ENCODE data around the gene MYH6.
"Not testable (repeated sequence)": the region's sequence is repeated elsewhere in the genome, so short reads cannot be mapped to it uniquely, and the experiment has no call there.

MYH6 gene

GRCh38 chr14:23401291-23401690 lies 6.8 kb downstream of the MYH6 start:
- peak in 1 of 2 experiments; percentile 29 for DNase-seq (ENCODE audit: low read depth in 1 of 2, low spot score in 1 of 2)
- Histone ChIP-seq H3K27ac (replicated peaks) (no peak overlapping the region), H3K27me3 (ENCODE audit: insufficient read depth, poor library complexity, severe bottlenecking) (no peaks in the 10 kb centered on the region), H3K4me3 (replicated peaks; ENCODE audit: insufficient read depth, low read length) (no peak overlapping the region)
- TF ChIP-seq SPI1 (IDR thresholded peaks at IDR 0.05; ENCODE audit: borderline replicate concordance, low read depth) = no peak
- TF ChIP-seq POLR2AphosphoS5 (IDR thresholded peaks at IDR 0.05; ENCODE audit: low read depth) = no peak
- no peak for TF ChIP-seq REST (IDR thresholded peaks at IDR 0.05; ENCODE audit: insufficient replicate concordance, low read depth)
- no peak for TF ChIP-seq GABPA (IDR thresholded peaks at IDR 0.05; ENCODE audit: low read depth)
- TF ChIP-seq CTCF (IDR thresholded peaks at IDR 0.05; ENCODE audit: insufficient read depth, low read length) = no peak

GRCh38 chr14:23400496-23401149 lies 7.5 kb downstream of the MYH6 start:
- H3K4me3 ChIP-seq (replicated peaks; ENCODE audit: insufficient read depth, low read length); H3K27me3 ChIP-seq (ENCODE audit: insufficient read depth, poor library complexity, severe bottlenecking); H3K27ac ChIP-seq (replicated peaks): not testable (repeated sequence)
- DNase-seq (ENCODE audit: low read depth in 1 of 2, low spot score in 1 of 2) = peak in 1 of 2 experiments; percentile 6
- TF ChIP-seq SPI1 (IDR thresholded peaks at IDR 0.05; ENCODE audit: borderline replicate concordance, low read depth) = peak; percentile 87

- TF ChIP-seq POLR2AphosphoS5 (IDR thresholded peaks at IDR 0.05; ENCODE audit: low read depth) = no peak
- no peak for TF ChIP-seq GABPA (IDR thresholded peaks at IDR 0.05; ENCODE audit: low read depth)
- TF ChIP-seq SPI1 (IDR thresholded peaks at IDR 0.05; ENCODE audit: borderline replicate concordance, low read depth) = no peak
- TF ChIP-seq CTCF (IDR thresholded peaks at IDR 0.05; ENCODE audit: insufficient read depth, low read length) = no peak
- TF ChIP-seq REST (IDR thresholded peaks at IDR 0.05; ENCODE audit: insufficient replicate concordance, low read depth) = no peak
- DNase-seq (ENCODE audit: low read depth in 1 of 2, low spot score in 1 of 2) = no peak
- no peaks in the 10 kb centered on the region for H3K27me3 ChIP-seq (ENCODE audit: insufficient read depth, poor library complexity, severe bottlenecking)
These were observed 8.5 kb downstream of the MYH6 start for GRCh38 chr14:23399591-23399990.

GRCh38 chr14:23399136-23399535 lies 8.9 kb downstream of the MYH6 start:
- Histone ChIP-seq H3K27me3 (ENCODE audit: insufficient read depth, poor library complexity, severe bottlenecking) (no peaks in the 10 kb centered on the region), H3K4me3 (replicated peaks; ENCODE audit: insufficient read depth, low read length) (no peak overlapping the region), H3K27ac (replicated peaks) (no peak overlapping the region)
- no peak for TF ChIP-seq CTCF (IDR thresholded peaks at IDR 0.05; ENCODE audit: insufficient read depth, low read length)
- TF ChIP-seq SPI1 (IDR thresholded peaks at IDR 0.05; ENCODE audit: borderline replicate concordance, low read depth) = no peak
- TF ChIP-seq GABPA (IDR thresholded peaks at IDR 0.05; ENCODE audit: low read depth) = no peak
- no peak for TF ChIP-seq REST (IDR thresholded peaks at IDR 0.05; ENCODE audit: insufficient replicate concordance, low read depth)
- TF ChIP-seq POLR2AphosphoS5 (IDR thresholded peaks at IDR 0.05; ENCODE audit: low read depth) = no peak
- DNase-seq (ENCODE audit: low read depth in 1 of 2, low spot score in 1 of 2) = no peak

More at GRCh38 chr14:23399591-23399990, 8.5 kb downstream of the MYH6 start:
- H3K4me3 ChIP-seq (replicated peaks; ENCODE audit: insufficient read depth, low read length) = no peak overlapping the region
- H3K27ac ChIP-seq (replicated peaks) = no peak overlapping the region

Data from HL-60 (cell line).